Measurements from ENCODE around the gene JAG2.

JAG2 gene

DNA sequence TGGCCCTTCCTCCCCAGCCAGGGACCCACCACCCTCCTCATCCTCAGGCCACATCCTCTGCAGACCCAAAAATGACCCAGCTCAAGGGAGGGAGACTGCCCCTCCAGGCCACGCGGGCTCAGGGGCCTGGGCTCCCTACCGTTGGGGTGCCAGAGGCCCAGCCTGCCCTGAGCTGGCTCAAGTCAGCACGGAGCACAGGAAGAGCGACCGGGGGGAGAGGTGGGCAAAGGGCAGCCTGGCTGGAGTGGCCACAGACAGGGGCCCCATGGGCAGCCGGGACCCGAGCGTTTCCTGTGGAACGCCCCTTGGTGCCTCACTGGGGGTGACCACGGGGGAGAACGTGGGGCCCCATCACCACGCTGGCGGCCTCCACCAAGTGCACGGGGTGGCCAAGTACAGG is 10.7 kb downstream of the JAG2 start:
- H3K27me3 Mint-ChIP-seq: peaks cover 9% of the 10 kb centered on the region

DNA sequence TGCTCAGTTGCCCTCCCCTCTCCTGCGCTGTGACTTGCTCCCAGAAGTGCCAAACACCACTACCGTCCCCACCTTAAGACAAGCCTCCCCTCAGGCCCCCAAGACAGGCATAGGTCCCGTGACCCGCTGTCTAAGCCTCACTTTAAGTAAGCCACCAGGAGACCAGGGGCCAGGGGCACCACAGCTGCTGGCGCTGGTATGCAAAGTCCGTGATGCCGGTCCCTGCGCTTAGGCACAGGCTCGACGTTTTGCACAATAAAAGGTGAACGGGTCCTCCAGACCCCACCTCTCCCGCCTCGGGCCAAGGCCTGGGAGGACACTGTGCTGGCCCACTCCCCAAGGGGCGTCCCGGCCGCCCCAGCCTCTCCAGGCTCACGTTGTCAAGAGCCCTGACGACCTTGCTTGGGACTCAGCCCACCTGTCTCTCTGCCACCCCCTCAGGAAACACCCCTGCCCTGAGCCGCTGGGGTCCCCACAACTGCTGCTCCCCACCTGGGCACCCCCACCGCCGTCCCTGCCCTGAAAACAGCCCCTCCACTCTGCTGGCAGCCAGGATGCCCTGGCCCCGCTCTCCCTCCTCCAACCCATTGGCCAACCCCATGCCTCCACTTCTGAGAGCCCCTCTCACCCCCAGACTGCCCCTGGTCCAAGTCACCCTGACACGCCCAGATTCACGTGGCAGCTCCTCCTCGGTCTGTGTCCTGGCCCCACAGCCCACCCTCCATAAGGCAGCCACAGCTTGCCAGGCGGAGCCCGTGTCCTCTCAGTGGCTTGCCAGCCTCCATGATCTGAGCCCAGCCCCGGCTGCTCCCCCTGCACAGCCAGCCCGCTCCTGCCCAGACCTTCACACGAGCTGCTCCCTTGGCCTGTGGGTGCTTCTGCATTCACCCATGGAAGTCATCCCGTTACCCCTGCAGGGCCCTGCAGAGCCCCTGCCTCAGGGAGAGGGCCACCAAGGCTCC is 11.9 kb downstream of the JAG2 start:
- no peaks in the 10 kb centered on the region for H3K36me3 Mint-ChIP-seq (ENCODE audit: low read depth)
- peaks cover 9% of the 10 kb centered on the region for H3K27me3 Mint-ChIP-seq
- H3K27ac Mint-ChIP-seq: no peak overlapping the region
- no peak overlapping the region for H3K4me3 Mint-ChIP-seq
- intact Hi-C loops (cut with micrococcal nuclease): no loop called here
- H3K4me1 Mint-ChIP-seq (ENCODE audit: low read depth): no peaks in the 10 kb centered on the region
- no peaks in the 10 kb centered on the region for H3K9me3 Mint-ChIP-seq

More for the DNA sequence above, 10.7 kb downstream of the JAG2 start:
- no peak overlapping the region for H3K27ac Mint-ChIP-seq
- H3K4me3 Mint-ChIP-seq: no peak overlapping the region
- H3K9me3 Mint-ChIP-seq: no peaks in the 10 kb centered on the region
- H3K36me3 Mint-ChIP-seq (ENCODE audit: low read depth): no peaks in the 10 kb centered on the region
- no peaks in the 10 kb centered on the region for H3K4me1 Mint-ChIP-seq (ENCODE audit: low read depth)
- intact Hi-C loops (cut with micrococcal nuclease): no loop called here

DNA sequence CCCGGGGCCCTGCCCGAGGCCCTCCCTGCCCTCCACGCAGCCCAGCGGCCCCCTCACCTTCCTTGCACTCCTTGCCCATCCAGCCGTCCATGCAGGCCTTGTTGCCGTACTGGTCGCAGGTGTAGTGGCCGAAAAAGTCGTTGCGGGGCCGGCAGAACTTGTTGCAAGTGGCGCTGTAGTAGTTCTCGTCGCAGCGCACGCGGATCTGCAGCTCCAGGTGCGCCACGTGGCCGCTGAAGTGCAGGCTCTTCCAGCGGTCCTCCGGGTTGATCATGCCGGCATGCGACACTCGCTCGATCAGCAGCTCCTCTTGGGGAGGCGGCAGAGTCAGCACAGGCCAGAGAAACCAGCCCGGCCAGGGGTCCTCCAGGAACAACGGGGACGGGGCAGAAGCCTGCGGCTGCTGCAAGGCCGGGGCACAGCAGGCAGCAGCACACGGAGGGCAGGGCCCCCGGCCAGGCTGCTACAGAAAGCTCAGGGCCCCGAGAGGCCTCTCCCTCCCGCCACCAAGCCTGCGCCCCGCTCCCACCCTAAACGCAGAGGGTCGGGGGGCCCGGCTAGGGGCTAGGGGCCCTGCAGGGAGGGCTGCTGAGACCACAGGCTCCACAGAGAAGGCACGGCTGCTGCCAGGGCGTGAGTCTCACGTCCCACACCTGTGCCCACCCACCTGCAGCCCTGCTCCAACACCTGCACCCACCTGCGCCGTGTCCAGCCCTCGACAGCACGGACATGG is 12.7 kb downstream of the JAG2 start:
- Mint-ChIP-seq H3K27ac (no peak overlapping the region), H3K36me3 (ENCODE audit: low read depth) (no peaks in the 10 kb centered on the region), H3K4me1 (ENCODE audit: low read depth) (no peaks in the 10 kb centered on the region), H3K9me3 (no peaks in the 10 kb centered on the region), H3K27me3 (peaks cover 6% of the 10 kb centered on the region), H3K4me3 (no peak overlapping the region)
- intact Hi-C loops (cut with micrococcal nuclease): no loop called here

DNA sequence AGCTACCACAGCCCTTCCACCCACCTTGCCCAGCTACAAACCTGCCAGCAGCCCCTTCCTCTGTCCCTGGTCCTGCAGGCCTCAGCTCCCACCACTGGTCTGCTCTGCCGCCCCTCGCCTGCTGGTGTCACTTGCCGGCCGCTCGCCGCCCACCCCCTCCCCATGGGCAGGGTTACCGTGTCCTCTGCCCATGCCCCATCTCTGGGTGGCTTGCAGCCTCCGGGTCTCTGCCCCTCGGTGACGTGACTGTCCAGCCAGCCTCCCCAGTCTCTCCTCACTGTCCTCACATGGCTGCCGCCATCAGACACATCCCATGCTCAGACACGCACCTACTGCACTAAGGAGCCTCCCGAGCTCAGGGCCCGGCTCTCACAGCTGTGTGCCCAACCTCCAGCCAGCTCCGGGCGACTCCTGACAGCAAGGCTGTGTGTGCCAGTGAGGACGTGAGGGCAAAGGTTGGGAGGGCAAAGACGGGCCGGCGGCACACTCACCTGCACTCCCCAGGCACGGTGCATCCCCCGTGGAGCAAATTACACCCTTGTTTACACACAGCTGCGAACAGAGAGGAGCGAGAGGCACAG is 13.4 kb downstream of the JAG2 start:
- H3K27me3 Mint-ChIP-seq: peaks cover 2% of the 10 kb centered on the region
- H3K9me3 Mint-ChIP-seq: no peaks in the 10 kb centered on the region
- no peaks in the 10 kb centered on the region for H3K36me3 Mint-ChIP-seq (ENCODE audit: low read depth)
- intact Hi-C loops (cut with micrococcal nuclease): no loop called here
- H3K4me3 Mint-ChIP-seq: no peak overlapping the region
- no peak overlapping the region for H3K27ac Mint-ChIP-seq
- H3K4me1 Mint-ChIP-seq (ENCODE audit: low read depth): no peaks in the 10 kb centered on the region

DNA sequence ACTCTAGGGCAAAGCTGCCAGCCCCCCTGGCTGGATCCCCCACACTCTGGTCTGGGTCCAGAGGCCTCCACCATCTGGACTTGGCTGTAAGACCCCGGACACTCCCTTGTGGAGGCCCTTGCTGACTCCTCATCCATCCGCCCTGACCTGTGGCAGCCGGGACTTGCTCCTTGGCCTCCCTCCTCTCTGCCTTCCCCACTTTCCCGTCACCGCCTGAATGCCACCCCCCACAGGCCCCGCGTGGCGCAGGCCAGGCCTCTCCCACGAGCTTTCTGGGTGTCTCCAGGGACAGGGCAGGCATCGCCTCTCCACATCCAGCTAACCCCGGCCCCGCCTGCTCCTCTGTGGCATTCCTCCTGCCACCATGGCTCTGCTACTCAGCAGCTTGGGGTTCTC is 14.1 kb downstream of the JAG2 start:
- H3K27me3 Mint-ChIP-seq: peaks cover 2% of the 10 kb centered on the region
- no peak overlapping the region for H3K4me3 Mint-ChIP-seq
- H3K4me1 Mint-ChIP-seq (ENCODE audit: low read depth): no peaks in the 10 kb centered on the region
- intact Hi-C loops (cut with micrococcal nuclease): no loop called here
- no peaks in the 10 kb centered on the region for H3K36me3 Mint-ChIP-seq (ENCODE audit: low read depth)
- no peak overlapping the region for H3K27ac Mint-ChIP-seq
- no peaks in the 10 kb centered on the region for H3K9me3 Mint-ChIP-seq

DNA sequence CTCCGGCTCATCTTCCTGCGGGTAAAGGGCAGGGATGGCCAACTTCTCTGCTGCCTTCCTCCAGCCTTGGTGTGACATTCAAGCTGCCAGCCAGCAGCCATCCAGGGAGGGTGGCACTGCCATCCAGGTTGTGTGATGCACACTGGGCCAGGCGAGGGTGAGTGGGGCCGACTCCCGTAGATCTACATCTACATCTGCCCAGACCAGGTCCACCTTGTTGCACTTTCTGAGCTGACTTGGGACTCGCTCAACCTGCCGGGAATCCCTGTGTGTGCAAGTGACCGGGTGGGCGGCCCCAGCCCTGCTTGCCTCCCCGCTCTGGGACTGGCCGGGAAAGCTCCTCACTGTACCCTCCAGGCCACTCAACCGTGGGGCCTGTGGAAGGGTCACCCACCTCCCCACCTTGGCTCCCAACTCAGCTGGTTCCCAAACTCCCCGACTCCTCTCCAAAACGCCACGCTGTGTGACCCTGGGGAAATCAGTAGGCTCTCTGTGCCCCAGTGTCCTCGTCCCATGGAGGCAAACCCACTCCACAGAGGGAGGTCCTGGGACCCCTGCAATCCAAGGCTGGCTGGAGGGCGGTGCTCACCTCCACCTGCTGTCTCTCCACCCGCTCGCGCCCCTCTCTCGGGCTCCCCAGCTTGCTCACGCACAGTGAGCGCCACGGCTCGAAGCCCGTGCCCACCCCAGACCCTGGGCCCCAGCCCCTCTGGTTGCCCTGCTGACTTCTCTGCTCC is 14.7 kb downstream of the JAG2 start:
- Mint-ChIP-seq H3K27ac (no peak overlapping the region), H3K36me3 (ENCODE audit: low read depth) (no peaks in the 10 kb centered on the region), H3K4me3 (no peak overlapping the region), H3K4me1 (ENCODE audit: low read depth) (no peaks in the 10 kb centered on the region), H3K27me3 (peaks cover 2% of the 10 kb centered on the region), H3K9me3 (no peaks in the 10 kb centered on the region)
- intact Hi-C loops (cut with micrococcal nuclease): no loop called here

DNA sequence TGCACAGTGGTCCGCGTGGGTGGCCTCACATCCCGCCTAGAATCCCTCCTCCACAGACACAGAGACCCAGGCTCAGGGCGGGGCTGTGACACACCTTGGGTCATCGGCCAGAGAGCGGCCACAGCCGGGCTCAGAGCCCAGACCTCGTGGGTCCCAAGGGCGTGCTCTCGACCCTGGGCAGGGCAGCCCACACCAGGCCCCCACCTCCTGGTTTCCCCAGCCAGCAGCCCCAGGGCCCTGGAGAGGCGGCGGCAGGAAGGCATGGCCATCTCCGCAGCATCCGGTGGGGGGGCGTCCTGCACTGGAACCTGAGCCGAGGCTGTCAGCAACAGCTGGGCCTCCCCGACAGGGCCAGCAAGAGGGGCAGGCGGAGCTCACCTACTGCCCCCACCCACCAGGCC is 15.2 kb downstream of the JAG2 start:
- no peak overlapping the region for H3K4me3 Mint-ChIP-seq
- intact Hi-C loops (cut with micrococcal nuclease): no loop called here
- H3K4me1 Mint-ChIP-seq (ENCODE audit: low read depth): no peaks in the 10 kb centered on the region

DNA sequence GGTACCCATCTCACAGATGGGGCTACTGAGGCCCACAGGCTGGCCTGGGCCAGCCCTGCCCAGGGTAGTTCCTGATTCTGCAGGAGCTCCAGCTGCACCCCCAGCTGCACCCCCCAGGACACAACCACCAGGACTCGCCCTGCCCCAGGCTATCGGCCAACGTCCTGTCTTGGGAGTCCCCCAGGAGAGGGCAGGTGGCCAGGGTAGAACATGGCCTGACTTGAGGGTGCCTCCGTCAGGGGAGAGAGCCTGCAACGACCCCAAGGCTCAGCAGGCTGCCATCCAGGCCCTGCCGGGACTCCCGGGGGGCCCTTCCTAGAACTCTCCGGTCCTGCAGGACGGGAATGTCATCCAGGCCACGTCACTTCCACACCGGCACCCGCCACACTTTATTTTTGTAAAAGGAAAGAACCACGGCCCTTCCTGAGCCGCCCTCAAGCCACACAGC is 15.8 kb downstream of the JAG2 start:
- Mint-ChIP-seq H3K4me3 (no peak overlapping the region), H3K4me1 (ENCODE audit: low read depth) (no peaks in the 10 kb centered on the region), H3K36me3 (ENCODE audit: low read depth) (no peaks in the 10 kb centered on the region), H3K27ac (no peak overlapping the region), H3K9me3 (no peaks in the 10 kb centered on the region), H3K27me3 (peaks cover 2% of the 10 kb centered on the region)
- intact Hi-C loops (cut with micrococcal nuclease): no loop called here

More for the DNA sequence above, 15.2 kb downstream of the JAG2 start:
- Mint-ChIP-seq H3K9me3 (no peaks in the 10 kb centered on the region), H3K27me3 (peaks cover 2% of the 10 kb centered on the region), H3K27ac (no peak overlapping the region), H3K36me3 (ENCODE audit: low read depth) (no peaks in the 10 kb centered on the region)

DNA sequence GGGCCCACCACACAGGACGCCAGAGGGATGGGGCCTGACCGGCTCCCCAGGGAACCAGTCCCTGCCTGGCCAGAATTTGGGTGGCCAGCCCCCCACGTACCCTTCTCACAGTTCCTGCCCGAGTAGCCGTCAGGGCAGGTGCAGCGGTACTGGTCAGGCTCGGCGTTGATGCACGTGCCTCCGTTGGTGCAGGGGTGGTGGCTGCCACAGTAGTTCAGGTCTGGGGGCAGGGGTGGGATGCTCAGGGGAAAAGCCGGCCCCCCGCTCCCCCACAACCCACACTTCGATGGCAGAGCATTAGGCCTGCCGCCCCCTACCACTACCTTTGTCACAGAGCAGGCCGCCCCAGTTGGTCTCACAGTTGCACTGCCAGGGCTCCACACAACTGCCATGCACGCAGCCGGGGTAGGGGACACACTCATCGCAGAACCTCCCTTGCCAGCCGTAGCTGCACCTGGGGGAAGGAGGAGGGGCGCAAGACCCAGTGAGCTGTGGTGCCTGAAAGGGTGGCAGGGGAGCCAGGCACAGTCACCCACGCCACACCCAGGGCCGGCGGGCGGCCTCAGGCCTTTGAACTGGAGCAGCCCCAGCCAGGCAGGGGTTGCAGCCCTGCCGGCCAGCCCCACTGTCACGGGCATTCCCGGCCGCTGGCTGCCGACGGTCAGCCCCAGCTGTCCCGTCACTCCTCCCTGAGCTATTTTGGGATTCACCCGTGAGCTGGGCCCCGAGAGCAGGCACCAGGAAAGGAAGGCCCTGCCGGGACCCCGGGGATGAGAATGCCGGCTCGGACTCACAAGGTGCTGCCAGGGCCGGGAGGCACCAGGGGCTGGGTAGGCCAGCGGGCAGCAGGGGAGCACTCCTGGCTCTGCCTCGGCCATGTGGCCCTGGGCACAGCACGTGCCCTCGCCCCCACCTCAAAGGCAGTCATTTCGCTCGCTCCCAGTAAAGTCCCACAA is 16.5 kb downstream of the JAG2 start:
- H3K9me3 Mint-ChIP-seq: no peaks in the 10 kb centered on the region
- peaks cover 2% of the 10 kb centered on the region for H3K27me3 Mint-ChIP-seq
- intact Hi-C loops (cut with micrococcal nuclease): no loop called here
- no peak overlapping the region for H3K4me3 Mint-ChIP-seq
- H3K36me3 Mint-ChIP-seq (ENCODE audit: low read depth): no peaks in the 10 kb centered on the region
- no peak overlapping the region for H3K27ac Mint-ChIP-seq
- no peaks in the 10 kb centered on the region for H3K4me1 Mint-ChIP-seq (ENCODE audit: low read depth)

DNA sequence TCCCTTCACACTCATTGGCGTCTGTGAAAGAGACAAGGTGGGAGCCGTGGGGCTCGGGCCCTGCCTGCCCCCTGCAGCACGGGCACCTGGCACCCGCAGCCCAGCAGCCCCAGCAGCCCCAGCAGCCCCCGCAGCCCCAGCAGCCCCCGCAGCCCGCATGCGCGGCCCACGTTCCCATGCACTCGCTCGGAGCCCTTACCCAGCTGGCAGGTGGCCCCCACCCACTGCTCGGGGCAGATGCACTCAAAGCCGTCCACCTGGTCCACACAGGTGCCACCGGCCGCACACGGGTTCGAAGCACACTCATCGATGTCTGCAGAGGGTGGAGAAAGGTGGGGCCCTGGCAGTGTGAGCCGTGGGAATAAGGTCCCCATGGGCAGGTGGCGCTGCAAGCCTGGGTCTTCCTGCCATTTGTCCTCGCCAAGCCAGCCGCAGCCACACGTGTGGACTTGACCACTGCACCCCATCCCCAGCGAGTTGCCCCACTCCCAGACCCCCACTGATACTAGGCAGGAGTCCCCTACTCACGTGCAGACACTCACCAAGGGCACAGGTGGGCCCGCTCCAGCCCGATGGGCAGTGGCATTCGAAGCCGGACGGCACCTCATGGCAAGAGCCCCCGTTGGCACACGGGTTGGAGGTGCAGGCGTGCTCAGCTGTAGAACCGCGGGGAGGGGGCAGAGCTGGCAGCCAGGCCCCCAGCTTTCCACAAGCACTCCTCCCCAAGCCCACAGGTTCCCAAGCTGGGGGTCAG is 17.3 kb downstream of the JAG2 start:
- no peaks in the 10 kb centered on the region for H3K36me3 Mint-ChIP-seq (ENCODE audit: low read depth)
- no peaks in the 10 kb centered on the region for H3K27me3 Mint-ChIP-seq
- no peak overlapping the region for H3K4me3 Mint-ChIP-seq
- no peaks in the 10 kb centered on the region for H3K4me1 Mint-ChIP-seq (ENCODE audit: low read depth)
- H3K9me3 Mint-ChIP-seq: no peaks in the 10 kb centered on the region
- no peak overlapping the region for H3K27ac Mint-ChIP-seq
- intact Hi-C loops (cut with micrococcal nuclease): no loop called here

DNA sequence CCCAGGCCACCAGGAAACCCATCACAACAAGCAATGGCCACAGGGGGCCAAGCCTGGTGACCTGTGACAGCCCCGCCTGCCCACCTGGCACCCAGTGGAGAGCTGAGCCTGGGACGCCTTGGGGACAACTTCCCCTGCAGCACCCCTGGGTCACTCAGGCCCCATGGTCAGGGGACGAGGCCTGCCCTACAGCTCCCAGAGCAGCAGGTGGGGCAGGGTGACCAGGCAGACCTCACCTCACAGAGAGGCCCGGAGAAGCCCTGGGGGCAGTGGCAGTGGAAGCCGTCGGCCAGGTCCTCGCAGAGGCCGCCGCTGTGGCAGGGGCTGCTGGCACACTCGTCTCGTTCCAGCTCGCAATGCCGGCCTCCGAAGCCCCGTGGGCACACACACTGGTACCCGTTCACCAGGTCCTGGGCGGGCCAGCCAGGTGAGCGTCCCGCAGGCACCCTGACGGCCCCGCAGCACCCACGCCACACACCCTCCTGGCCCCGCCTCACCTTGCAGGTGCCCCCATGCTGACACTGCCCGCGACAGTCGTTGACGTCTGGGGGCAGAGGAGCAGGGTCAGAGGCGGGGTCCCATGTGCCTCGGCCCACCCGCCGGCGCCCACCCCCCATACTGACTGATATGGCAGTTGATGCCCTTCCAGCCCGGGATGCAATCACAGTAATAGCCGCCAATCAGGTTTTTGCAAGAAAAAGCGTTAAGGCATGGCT is 18.1 kb downstream of the JAG2 start:
- Mint-ChIP-seq H3K9me3 (no peaks in the 10 kb centered on the region), H3K4me1 (ENCODE audit: low read depth) (no peaks in the 10 kb centered on the region), H3K27ac (no peak overlapping the region), H3K36me3 (ENCODE audit: low read depth) (no peaks in the 10 kb centered on the region), H3K4me3 (no peak overlapping the region), H3K27me3 (no peaks in the 10 kb centered on the region)
- intact Hi-C loops (cut with micrococcal nuclease): no loop called here

DNA sequence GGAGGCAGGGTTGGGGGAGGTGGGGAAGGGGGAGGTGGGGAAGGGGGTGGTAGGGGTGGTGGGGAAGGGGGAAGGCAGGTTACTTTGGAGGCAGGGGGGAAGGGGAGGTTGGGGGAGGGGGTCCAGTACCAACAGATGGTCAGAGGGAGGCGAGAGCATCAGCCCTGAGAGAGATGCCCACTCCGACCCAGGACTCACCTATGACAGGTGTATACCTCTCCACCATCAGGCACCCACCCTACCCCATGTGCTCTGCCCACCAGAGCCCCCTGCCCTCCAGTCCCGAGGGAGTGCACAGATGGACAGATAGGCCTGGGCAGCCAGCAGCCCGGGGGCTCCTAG is 18.6 kb downstream of the JAG2 start:
- Mint-ChIP-seq H3K4me1 (ENCODE audit: low read depth) (no peaks in the 10 kb centered on the region), H3K27me3 (no peaks in the 10 kb centered on the region), H3K4me3 (no peak overlapping the region), H3K27ac (no peak overlapping the region), H3K36me3 (ENCODE audit: low read depth) (no peaks in the 10 kb centered on the region), H3K9me3 (no peaks in the 10 kb centered on the region)
- intact Hi-C loops (cut with micrococcal nuclease): no loop called here

Data from dendritic cell treated with granulocyte-macrophage colony-stimulating factor and Interleukin-4, amounts not matched to agents 40 ng/mL and 50 ng/mL, for 4 days (primary cell).